Posterior cingulate gyrus (tissue), 11 donors: ENCODE results near the gene RPS27L.
"Not testable (repeated sequence)": the region's sequence is repeated elsewhere in the genome, so short reads cannot be mapped to it uniquely, and the experiment has no call there.

ENCODE experiments used
- DNase-seq, 10 donors: peaks; one replicate each; pipeline versions ENCODE4 v3.0.0 to v3.0.0-alpha.2; 2020 to 2021; ENCODE audit warnings: mixed read lengths in 3 of 10
- intact Hi-C: fragments of 100-400 bp; cut with DNase I; formaldehyde crosslinking; loops from one replicate; pipeline ENCODE4 v1.15.1; 2023

The RPS27L gene

DNA sequence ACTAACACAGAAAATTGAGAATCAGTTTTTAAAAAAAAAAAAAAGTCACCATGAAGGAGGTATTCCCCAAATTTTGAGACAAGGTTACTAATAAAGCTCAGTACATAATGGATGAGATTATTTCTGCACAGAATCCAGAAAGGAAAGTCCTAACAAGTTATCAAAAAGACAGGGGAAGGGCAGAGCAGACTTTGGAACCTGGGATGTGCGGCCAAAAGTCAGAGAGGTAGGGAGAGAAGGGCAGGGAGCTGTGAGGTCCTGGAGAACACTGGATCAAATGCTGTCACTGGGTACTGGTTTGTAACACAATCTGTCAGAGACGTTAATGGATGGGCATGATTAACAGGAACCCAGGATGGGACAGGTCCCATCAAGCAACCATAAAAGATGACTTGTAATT is 47.8 kb downstream of the RPS27L start:
- intact Hi-C loops = no loop called here
- no peak for DNase-seq

DNA sequence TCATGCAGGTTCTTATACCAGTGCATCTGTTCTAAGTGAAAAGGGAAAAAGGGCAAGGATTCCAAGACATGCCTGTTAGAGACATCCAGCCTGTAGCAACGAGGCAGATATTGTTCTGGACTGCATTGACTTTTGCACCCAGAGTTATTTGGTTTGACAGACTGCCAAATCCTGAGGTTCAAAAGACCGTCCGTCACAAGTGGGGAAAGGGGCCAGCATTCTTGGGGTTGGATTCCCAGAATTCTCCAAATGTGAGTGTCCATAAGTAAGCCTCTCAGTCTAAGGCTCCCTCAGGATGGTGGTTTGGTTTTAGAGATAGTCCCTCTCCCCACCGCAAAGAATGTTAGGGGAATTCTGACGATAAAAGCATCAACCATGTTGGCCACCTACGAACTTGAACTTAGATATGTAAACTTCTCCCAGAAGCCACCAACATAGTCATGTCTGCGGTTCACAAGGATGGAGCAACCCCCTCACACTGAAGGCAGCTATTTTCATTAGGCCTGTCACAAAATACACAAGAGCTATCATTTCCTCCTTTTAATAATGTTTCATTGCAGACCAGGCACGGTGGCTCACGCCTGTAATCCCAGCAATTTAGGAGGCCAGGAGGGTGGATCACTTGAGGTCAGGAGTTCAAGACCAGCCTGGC is 49.3 kb downstream of the RPS27L start:
- DNase-seq = no peak
- intact Hi-C loops = no loop called here

DNA sequence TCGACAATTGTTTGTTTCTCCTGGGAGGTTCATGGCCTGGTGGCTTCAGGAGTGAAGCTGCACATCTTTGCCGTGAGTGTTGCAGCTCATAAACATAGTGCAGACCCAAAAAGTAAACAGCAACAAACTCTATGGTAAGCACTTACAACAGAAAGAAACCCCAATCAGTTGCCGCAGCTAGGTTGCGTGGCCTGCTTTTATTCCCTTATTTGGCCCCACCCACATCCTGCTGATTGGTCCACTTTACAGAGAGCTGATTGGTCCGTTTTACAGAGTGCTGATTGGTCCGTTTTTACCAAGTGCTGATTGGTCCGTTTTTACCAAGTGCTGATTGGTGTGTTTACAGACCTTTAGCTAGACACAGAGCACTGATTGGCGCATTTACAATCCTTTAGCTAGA is 51.9 kb downstream of the RPS27L start:
- DNase-seq, intact Hi-C loops: not testable (repeated sequence)

DNA sequence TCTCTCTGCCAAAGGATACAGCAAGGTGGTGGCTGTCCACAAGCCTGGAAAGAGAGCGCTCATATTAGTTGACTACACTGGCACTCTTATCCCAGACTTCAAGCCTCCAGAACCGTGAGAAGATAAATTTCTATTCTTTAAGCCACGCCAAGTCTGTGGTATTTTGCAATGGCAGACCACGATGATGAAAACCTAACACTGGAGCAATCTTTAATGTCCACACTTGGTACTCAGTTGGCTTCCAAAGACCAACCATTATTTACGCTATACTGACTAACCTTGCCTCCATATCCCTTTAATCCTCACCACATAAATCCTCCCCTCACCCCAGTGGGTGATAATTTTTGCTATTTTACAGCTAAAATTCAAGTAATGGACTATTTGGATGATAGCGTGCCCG is 52.5 kb downstream of the RPS27L start:
- intact Hi-C loops = no loop called here
- DNase-seq = no peak

DNA sequence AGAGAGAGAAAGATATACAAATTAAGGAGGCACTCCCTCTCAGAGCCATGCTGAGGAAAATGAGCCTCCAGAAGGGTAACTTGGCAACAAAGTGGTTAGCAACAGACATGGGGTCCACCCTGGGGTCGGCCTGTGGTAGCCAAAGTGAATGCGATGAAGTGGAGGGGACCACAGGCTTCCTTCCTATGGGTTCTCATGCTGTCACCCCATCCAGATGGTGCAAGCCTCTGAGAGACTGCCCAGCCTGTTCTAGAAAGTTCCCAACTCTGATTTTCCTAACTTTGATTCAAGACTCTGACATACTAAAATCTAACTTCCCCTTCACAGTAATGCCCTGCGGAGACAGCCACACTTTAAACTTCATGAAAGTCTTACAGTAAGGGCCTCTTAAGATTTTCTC is 53.9 kb downstream of the RPS27L start:
- no peak for DNase-seq
- intact Hi-C loops = no loop called here

DNA sequence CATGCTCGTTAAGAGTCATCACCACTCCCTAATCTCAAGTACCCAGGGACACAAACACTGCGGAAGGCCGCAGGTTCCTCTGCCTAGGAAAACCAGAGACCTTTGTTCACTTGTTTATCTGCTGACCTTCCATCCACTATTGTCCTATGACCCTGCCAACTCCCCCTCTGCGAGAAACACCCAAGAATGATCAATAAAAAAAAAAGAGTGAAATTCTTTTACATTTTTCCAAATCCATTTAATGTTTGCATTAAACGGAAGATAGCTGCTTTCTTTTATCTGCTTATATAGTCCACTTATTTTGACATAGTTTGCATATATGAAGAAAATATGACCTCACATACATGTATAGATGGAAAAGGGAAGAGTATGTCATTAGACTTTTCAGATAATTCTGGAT is 57.7 kb downstream of the RPS27L start:
- DNase-seq, intact Hi-C loops: not testable (repeated sequence)

DNA sequence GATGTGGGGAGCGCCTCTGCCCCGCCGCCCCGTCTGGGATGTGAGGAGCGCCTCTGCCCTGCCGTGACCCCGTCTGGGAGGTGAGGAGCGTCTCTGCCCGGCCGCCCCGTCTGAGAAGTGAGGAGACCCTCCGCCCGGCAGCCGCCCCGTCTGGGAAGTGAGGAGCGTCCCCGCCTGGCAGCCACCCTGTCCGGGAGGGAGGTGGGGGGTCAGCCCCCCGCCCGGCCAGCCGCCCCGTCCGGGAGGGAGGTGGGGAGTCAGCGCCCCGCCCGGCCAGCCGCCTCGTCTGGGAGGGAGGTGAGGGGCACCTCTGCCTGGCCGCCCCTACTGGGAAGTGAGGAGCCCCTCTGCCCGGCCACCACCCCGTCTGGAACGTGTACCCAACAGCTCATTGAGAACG is 58.4 kb downstream of the RPS27L start:
- DNase-seq, intact Hi-C loops: not testable (repeated sequence)
